H7 (cell line): ENCODE data around the gene MRTFB. TPM values are rescaled to one million over a fixed set of nuclear protein-coding genes. Genes with fewer than 3 reads are reported as not detected.

Experiments
- DNase-seq: peaks from one replicate; pipeline ENCODE4 v3.0.0; 2012
- H3K27me3 ChIP-seq: 2 replicates; pipeline ENCODE4 v1.6.0; 2011; ENCODE audit warnings: mild to moderate bottlenecking, low read length; ENCODE audit not compliant: control insufficient read depth, insufficient read depth
- H3K36me3 ChIP-seq: replicated peaks from 2 replicates; pipeline ENCODE4 v1.5.1; 2011; ENCODE audit warnings: low read length; ENCODE audit not compliant: control insufficient read depth, insufficient read depth
- H3K4me3 ChIP-seq: 2 replicates; pipeline ENCODE4 v1.5.1; 2011; ENCODE audit warnings: low read depth, mild to moderate bottlenecking, control low read depth, low read length, moderate library complexity; ENCODE audit not compliant: insufficient read depth
- total RNA-seq: library from RNA; depleted of rRNA; stranded (reverse); fragments of >200 nt; shearing (Covaris generic); gene quantifications from 2 replicates; pipeline ENCODE4 v1.2.3, GENCODE V29; 2014

The MRTFB gene
- total RNA-seq, 1 experiment from 2014 or later: 4.5 TPM

GRCh38 chr16:14291286-14291685, 220.2 kb downstream of the MRTFB start:
- Histone ChIP-seq H3K4me3 (no peak overlapping the region), H3K27me3 (no peaks in the 10 kb centered on the region), H3K36me3 (no peaks in the 10 kb centered on the region)
- DNase-seq: no peak

- no peaks in the 10 kb centered on the region for H3K27me3 ChIP-seq
- no peak overlapping the region for H3K4me3 ChIP-seq
- no peaks in the 10 kb centered on the region for H3K36me3 ChIP-seq
- DNase-seq: no peak
These were observed 221.1 kb downstream of the MRTFB start for GRCh38 chr16:14292051-14292825.

GRCh38 chr16:14296663-14297062, 225.5 kb downstream of the MRTFB start:
- no peak for DNase-seq
- H3K36me3 ChIP-seq: no peaks in the 10 kb centered on the region
- H3K4me3 ChIP-seq: no peak overlapping the region
- peaks cover 6% of the 10 kb centered on the region for H3K27me3 ChIP-seq

- no peaks in the 10 kb centered on the region for H3K36me3 ChIP-seq
- DNase-seq: peak; percentile 42
- peaks cover 7% of the 10 kb centered on the region for H3K27me3 ChIP-seq
- H3K4me3 ChIP-seq: no peak overlapping the region
These were observed 227.4 kb downstream of the MRTFB start for GRCh38 chr16:14298374-14299122.

- no peaks in the 10 kb centered on the region for H3K36me3 ChIP-seq
- peak; percentile 51 for DNase-seq
- H3K4me3 ChIP-seq: no peak overlapping the region
- peaks cover 9% of the 10 kb centered on the region for H3K27me3 ChIP-seq
These were observed 229.6 kb downstream of the MRTFB start for GRCh38 chr16:14300705-14301168.

- Histone ChIP-seq H3K27me3 (peaks cover 9% of the 10 kb centered on the region), H3K36me3 (no peaks in the 10 kb centered on the region), H3K4me3 (peak overlapping the region; percentile 68)
- peak; percentile 61 for DNase-seq
These were observed 230.3 kb downstream of the MRTFB start for GRCh38 chr16:14301169-14302030.

- peak; percentile 92 for DNase-seq
- H3K27me3 ChIP-seq: peaks cover 9% of the 10 kb centered on the region
- H3K36me3 ChIP-seq: no peaks in the 10 kb centered on the region
- peak overlapping the region; percentile 77 for H3K4me3 ChIP-seq
These were observed 230.9 kb downstream of the MRTFB start for GRCh38 chr16:14302031-14302398.

- peaks cover 9% of the 10 kb centered on the region for H3K27me3 ChIP-seq
These were observed 231.5 kb downstream of the MRTFB start for GRCh38 chr16:14302399-14303181.

GRCh38 chr16:14303182-14303618, 232.1 kb downstream of the MRTFB start:
- no peaks in the 10 kb centered on the region for H3K36me3 ChIP-seq
- DNase-seq: no peak
- H3K27me3 ChIP-seq: peaks cover 9% of the 10 kb centered on the region
- peak overlapping the region; percentile 77 for H3K4me3 ChIP-seq

More at GRCh38 chr16:14302399-14303181, 231.5 kb downstream of the MRTFB start:
- Histone ChIP-seq H3K36me3 (no peaks in the 10 kb centered on the region), H3K4me3 (peak overlapping the region; percentile 77)
- peak; percentile 91 for DNase-seq

- peak; percentile 71 for DNase-seq
- Histone ChIP-seq H3K27me3 (peaks cover 9% of the 10 kb centered on the region), H3K36me3 (no peaks in the 10 kb centered on the region), H3K4me3 (peak overlapping the region; percentile 77)
These were observed 232.7 kb downstream of the MRTFB start for GRCh38 chr16:14303639-14304394.

- peaks cover 9% of the 10 kb centered on the region for H3K27me3 ChIP-seq
- no peak overlapping the region for H3K4me3 ChIP-seq
- DNase-seq: no peak
- no peaks in the 10 kb centered on the region for H3K36me3 ChIP-seq
These were observed 233.9 kb downstream of the MRTFB start for GRCh38 chr16:14304891-14305460.

- DNase-seq: no peak
- Histone ChIP-seq H3K27me3 (peaks cover 4% of the 10 kb centered on the region; the same call in 1 of the 2 replicates), H3K4me3 (no peak overlapping the region), H3K36me3 (no peaks in the 10 kb centered on the region)
These were observed 235.5 kb downstream of the MRTFB start for GRCh38 chr16:14306485-14307058.
